ENCODE measurements around the gene GRB7.

Gene GRB7

GRCh38 chr17:39775031-39775430 is 37.3 kb downstream of the GRB7 start:
- DNase-seq, result no peak

- DNase-seq, result no peak
Measured at GRCh38 chr17:39776252-39776651, 38.5 kb downstream of the GRB7 start.

GRCh38 chr17:39777534-39778365 is 40.0 kb downstream of the GRB7 start:
- no peak for DNase-seq

- no peak for DNase-seq
Measured at GRCh38 chr17:39781031-39781860, 43.5 kb downstream of the GRB7 start.

GRCh38 chr17:39781861-39782213 is 44.1 kb downstream of the GRB7 start:
- DNase-seq, result no peak

- DNase-seq, result peak in 1 of 2 experiments; percentile 36
Measured at GRCh38 chr17:39782481-39782880, 44.7 kb downstream of the GRB7 start.

GRCh38 chr17:39782980-39783379 is 45.2 kb downstream of the GRB7 start:
- no peak for DNase-seq

- DNase-seq, result no peak
Measured at GRCh38 chr17:39787041-39787440, 49.3 kb downstream of the GRB7 start.

GRCh38 chr17:39787743-39788484 is 50.2 kb downstream of the GRB7 start:
- DNase-seq, result no peak

- no peak for DNase-seq
Measured at GRCh38 chr17:39791111-39791992, 53.6 kb downstream of the GRB7 start.

GRCh38 chr17:39792526-39793221 is 54.9 kb downstream of the GRB7 start:
- no peak for DNase-seq

- no peak for DNase-seq
Measured at GRCh38 chr17:39793301-39793872, 55.6 kb downstream of the GRB7 start.

GRCh38 chr17:39794249-39794970 is 56.7 kb downstream of the GRB7 start:
- DNase-seq, result no peak
